ENCODE data around the gene CLMP. TPM values are rescaled to one million over a fixed set of nuclear protein-coding genes. Genes with fewer than 3 reads are reported as not detected.

CLMP gene
- total and polyA plus RNA-seq, 2 experiments from 2014 or later, result 7.1 to 18.4 TPM

Small RNA genes lying within 50 kb of the gene (small RNA-seq; reads per million reads assigned to genes)
- gene RPL31P47 (ENCODE audit: low replicate concordance) (not detected), gene SNORD14C (ENCODE audit: low replicate concordance) (not detected), gene SNORD14D (ENCODE audit: low replicate concordance) (not detected), gene SNORD14E (ENCODE audit: low replicate concordance) (449 reads per million, percentile 100 among the genes with 10 or more reads in this experiment)

Other genes starting within 250 kb of the CLMP start
- gene BSX, start 213.4 kb downstream of the CLMP start, total RNA-seq (2014; rRNA removed; shearing (Covaris generic)), result not detected in 2 replicates
- gene BSX, start 213.4 kb downstream of the CLMP start, polyA plus RNA-seq (2016; fragmentation: Nextera tagmentation; extraction: Ambion mirVana), result not detected in 2 replicates
- gene HSPA8, start 133.1 kb downstream of the CLMP start, total RNA-seq (2014; rRNA removed; shearing (Covaris generic)), result 2,776 and 2,903 TPM in 2 replicates
- 818 and 826 TPM in 2 replicates for gene HSPA8, start 133.1 kb downstream of the CLMP start, polyA plus RNA-seq (2016; fragmentation: Nextera tagmentation; extraction: Ambion mirVana)
- gene GRAMD1B, start 235.0 kb upstream of the CLMP start, total RNA-seq (2014; rRNA removed; shearing (Covaris generic)), result 20.0 and 24.3 TPM in 2 replicates
- gene GRAMD1B, start 235.0 kb upstream of the CLMP start, polyA plus RNA-seq (2016; fragmentation: Nextera tagmentation; extraction: Ambion mirVana), result 3.7 and 4.6 TPM in 2 replicates